GM23338 (cell line): ENCODE data around the gene GNA12. TPM values are rescaled to one million over a fixed set of nuclear protein-coding genes. Genes with fewer than 3 reads are reported as not detected.
A peak's percentile ranks its signal among the peaks of the same experiment; 100 is the strongest.

ENCODE experiments used
- ATAC-seq: fragments of 200-7000 bp; cut with Tn5 transposase; 3 replicates; pipeline ENCODE4 v1.9.1; 2020
- DNase-seq: peaks from one replicate; pipeline ENCODE4 v3.0.0-alpha.2; 2015; ENCODE audit warnings: low spot score
- H2AFZ ChIP-seq: fragments of 200-600 bp; sonication (generic); 2 replicates; pipeline ENCODE4 v1.8.0; 2016; ENCODE audit warnings: antibody characterized with exemption, mild to moderate bottlenecking, moderate library complexity
- H3F3A ChIP-seq: fragments of 200-600 bp; sonication (generic); replicated peaks from 2 replicates; pipeline ENCODE4 v1.8.0; 2017; ENCODE audit warnings: antibody characterized with exemption, mixed run types, low read depth
- H3K27ac ChIP-seq: fragments of 200-600 bp; sonication (generic); 2 replicates; pipeline ENCODE4 v1.6.1; 2016; ENCODE audit warnings: low read depth
- H3K27me3 ChIP-seq: fragments of 200-600 bp; sonication (generic); 2 replicates; pipeline ENCODE4 v1.8.0; 2016; ENCODE audit warnings: mild to moderate bottlenecking, mixed run types, moderate library complexity; ENCODE audit not compliant: insufficient read depth
- H3K36me3 ChIP-seq: fragments of 200-600 bp; sonication (generic); 2 replicates; pipeline ENCODE4 v1.8.0; 2016; ENCODE audit warnings: mild to moderate bottlenecking; ENCODE audit not compliant: insufficient read depth
- H3K4me1 ChIP-seq: fragments of 200-600 bp; sonication (generic); 2 replicates; pipeline ENCODE4 v1.8.0; 2016; ENCODE audit warnings: mild to moderate bottlenecking, moderate library complexity; ENCODE audit not compliant: insufficient read depth
- H3K4me2 ChIP-seq: fragments of 200-600 bp; sonication (generic); 2 replicates; pipeline ENCODE4 v1.7.1; 2017; ENCODE audit warnings: mixed run types
- H3K4me3 ChIP-seq: fragments of 200-600 bp; sonication (generic); 2 replicates; pipeline ENCODE4 v1.6.1; 2016; ENCODE audit warnings: mixed run types
- H3K79me2 ChIP-seq: fragments of 200-600 bp; sonication (generic); replicated peaks from 2 replicates; pipeline ENCODE4 v1.8.0; 2017; ENCODE audit warnings: mild to moderate bottlenecking; ENCODE audit not compliant: insufficient read depth
- H3K9me2 ChIP-seq: fragments of 200-600 bp; sonication (generic); 2 replicates; pipeline ENCODE4 v1.8.0; 2017; ENCODE audit not compliant: insufficient read depth
- H4K20me1 ChIP-seq: fragments of 200-600 bp; sonication (generic); replicated peaks from 2 replicates; pipeline ENCODE4 v1.8.0; 2017; ENCODE audit warnings: mild to moderate bottlenecking; ENCODE audit not compliant: insufficient read depth
- H3K27ac Mint-ChIP-seq: 2 replicates; pipeline ENCODE4 v1.8.0; 2020; ENCODE audit warnings: inconsistent platforms, mild to moderate bottlenecking, moderate library complexity, mixed read lengths
- H3K27me3 Mint-ChIP-seq: 3 replicates; pipeline ENCODE4 v1.8.0; 2022; ENCODE audit warnings: low read depth, mild to moderate bottlenecking, moderate library complexity, mixed read lengths, inconsistent platforms; ENCODE audit not compliant: insufficient read depth, poor library complexity
- H3K36me3 Mint-ChIP-seq: 3 replicates; pipeline ENCODE4 v1.8.0; 2021; ENCODE audit warnings: low read depth, mild to moderate bottlenecking, inconsistent platforms, moderate library complexity, mixed read lengths
- H3K4me1 Mint-ChIP-seq: 3 replicates; pipeline ENCODE4 v1.8.0; 2020; ENCODE audit warnings: mild to moderate bottlenecking, inconsistent platforms, mixed read lengths
- H3K4me3 Mint-ChIP-seq: 3 replicates; pipeline ENCODE4 v1.8.0; 2021; ENCODE audit warnings: moderate library complexity, mild to moderate bottlenecking, inconsistent platforms, mixed read lengths
- H3K9me3 Mint-ChIP-seq: 3 replicates; pipeline ENCODE4 v1.8.0; 2020; ENCODE audit warnings: moderate library complexity, mild to moderate bottlenecking, inconsistent platforms, mixed read lengths
- CREB1 ChIP-seq: fragments of 250-450 bp; sonication (Bioruptor Pico); IDR thresholded peaks from 2 replicates; pipeline ENCODE4 v1.5.0; 2020; ENCODE audit warnings: low read depth, mild to moderate bottlenecking, moderate library complexity
- ETS1 ChIP-seq: IDR thresholded peaks from 2 replicates; pipeline ENCODE4 v1.6.1; 2016; ENCODE audit warnings: antibody characterized with exemption
- EZH2 ChIP-seq: fragments of 200-600 bp; sonication (generic); IDR thresholded peaks from one replicate; pipeline ENCODE4 v1.8.0; 2017; ENCODE audit warnings: antibody characterized with exemption, mild to moderate bottlenecking, low read depth; ENCODE audit not compliant: unreplicated experiment
- JUNB ChIP-seq: IDR thresholded peaks from one replicate; pipeline ENCODE4 v1.6.1; 2016; ENCODE audit warnings: antibody characterized with exemption; ENCODE audit not compliant: unreplicated experiment
- NANOG ChIP-seq: IDR thresholded peaks from 2 replicates; pipeline ENCODE4 v1.6.1; 2016; ENCODE audit warnings: antibody characterized with exemption, borderline replicate concordance
- POLR2AphosphoS5 ChIP-seq: IDR thresholded peaks from 2 replicates; pipeline ENCODE4 v1.6.1; 2016; ENCODE audit warnings: antibody characterized with exemption, low read depth
- ZNF462 ChIP-seq: fragments of 250-450 bp; sonication (Bioruptor Pico); IDR thresholded peaks from 2 replicates; pipeline ENCODE4 v1.5.0; 2020; ENCODE audit warnings: mild to moderate bottlenecking, moderate library complexity
- polyA plus RNA-seq: library from polyadenylated mRNA; unstranded; fragments of >200 nt; fragmentation: Nextera tagmentation; extraction: Ambion mirVana; gene quantifications from 2 replicates; pipeline ENCODE4 v1.2.1, GENCODE V29; 2016
- total RNA-seq: library from RNA; depleted of rRNA; stranded (reverse); fragments of >200 nt; shearing (Covaris generic); gene quantifications from 2 replicates; pipeline ENCODE4 v1.2.3, GENCODE V29; 2014

Gene GNA12
- total and polyA plus RNA-seq, 2 experiments from 2014 or later = 24.0 to 87.7 TPM

GRCh38 chr7:2811476-2812113 lies 32.5 kb downstream of the GNA12 start:
- Histone ChIP-seq H3K27ac (peak overlapping the region; percentile 85), H3K27me3 (no peaks in the 10 kb centered on the region), H3K79me2 (peaks cover 100% of the 10 kb centered on the region), H3K4me2 (no peak overlapping the region), H3K4me1 (peaks cover 72% of the 10 kb centered on the region), H3F3A (peaks cover 5% of the 10 kb centered on the region; the same call in 1 of the 2 replicates), H3K36me3 (no peaks in the 10 kb centered on the region), H2AFZ (no peak overlapping the region), H4K20me1 (peaks cover 3% of the 10 kb centered on the region; the same call in 1 of the 2 replicates), H3K4me3 (no peak overlapping the region), H3K9me2 (no peaks in the 10 kb centered on the region)
- H3K9me3 Mint-ChIP-seq = no peaks in the 10 kb centered on the region
- no peak for ATAC-seq
- H3K36me3 Mint-ChIP-seq = peaks cover 29% of the 10 kb centered on the region
- H3K27me3 Mint-ChIP-seq = peaks cover 18% of the 10 kb centered on the region
- peak; percentile 3 for DNase-seq
- H3K4me3 Mint-ChIP-seq = no peak overlapping the region; the same call in 2 of the 3 replicates
- H3K4me1 Mint-ChIP-seq = peaks cover 82% of the 10 kb centered on the region
- TF ChIP-seq JUNB (no peak), EZH2 (no peak), POLR2AphosphoS5 (no peak), ZNF462 (CRISPR knock-in tag) (no peak), CREB1 (no peak), ETS1 (no peak), NANOG (no peak)
- peak overlapping the region; percentile 87 for H3K27ac Mint-ChIP-seq
